ENCODE results near the gene PCTP.
A peak's percentile ranks its signal among the peaks of the same experiment; 100 is the strongest.

Gene PCTP

GRCh38 chr17:55760643-55761355 lies 9.9 kb downstream of the PCTP start:
- no peak for DNase-seq

DNA sequence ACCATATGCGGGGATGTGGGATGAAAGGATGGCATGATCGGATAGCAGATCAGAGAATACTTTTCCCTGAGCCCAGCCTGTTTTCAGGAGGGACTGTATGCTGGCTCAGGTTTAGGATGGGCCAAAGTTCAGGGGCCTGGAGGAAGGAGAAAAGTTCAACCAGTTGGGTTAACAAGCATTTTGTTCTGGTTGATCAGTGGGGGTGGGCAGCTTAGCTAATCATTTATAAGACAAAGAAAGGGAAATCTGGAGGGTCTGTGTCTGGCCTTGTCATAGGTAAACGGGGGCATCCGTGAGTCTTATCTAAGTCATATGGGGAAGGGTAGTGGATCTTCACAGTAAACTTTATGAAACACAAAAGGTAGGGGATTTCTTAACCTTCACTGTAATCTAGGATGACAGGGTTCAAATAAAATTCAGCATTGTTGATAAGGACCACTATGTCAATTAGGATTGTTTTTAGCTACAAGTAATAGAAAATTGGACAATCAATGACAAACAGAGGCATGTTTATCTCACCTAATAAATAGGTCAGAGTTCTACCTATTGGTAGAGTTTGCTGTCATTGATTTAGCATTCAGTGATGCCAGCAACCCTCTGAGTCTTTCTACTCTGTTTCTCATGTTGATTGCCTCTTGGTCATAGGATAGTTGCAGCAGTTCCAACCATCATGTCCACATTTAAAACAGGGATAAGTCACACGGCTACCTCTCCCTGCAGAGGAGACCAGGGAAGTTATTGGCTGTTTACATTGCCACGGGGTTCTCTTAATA lies 11.4 kb downstream of the PCTP start:
- no peak for DNase-seq

- DNase-seq = no peak
These were observed 13.0 kb downstream of the PCTP start for GRCh38 chr17:55763856-55764255.

- DNase-seq = no peak
These were observed 13.8 kb downstream of the PCTP start for GRCh38 chr17:55764610-55765009.

DNA sequence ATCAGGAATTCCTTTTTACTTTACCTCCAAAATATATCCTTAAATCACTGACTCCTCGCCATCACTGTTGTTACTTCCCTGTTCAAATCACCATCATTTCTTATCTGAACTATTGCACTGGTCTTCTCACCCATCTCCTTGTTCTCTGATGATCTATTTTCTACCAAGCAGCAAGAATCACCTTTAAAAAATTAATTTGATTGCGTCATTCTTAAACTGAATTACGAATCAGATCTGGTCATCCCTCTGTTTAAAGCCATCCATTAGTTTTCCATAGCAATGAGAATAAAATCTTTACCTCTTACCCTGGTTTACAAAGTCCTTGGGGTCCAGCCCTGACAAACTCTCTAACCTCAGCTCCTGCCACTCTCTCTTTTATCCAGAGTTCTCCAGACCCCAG lies 14.6 kb downstream of the PCTP start:
- DNase-seq = no peak

DNA sequence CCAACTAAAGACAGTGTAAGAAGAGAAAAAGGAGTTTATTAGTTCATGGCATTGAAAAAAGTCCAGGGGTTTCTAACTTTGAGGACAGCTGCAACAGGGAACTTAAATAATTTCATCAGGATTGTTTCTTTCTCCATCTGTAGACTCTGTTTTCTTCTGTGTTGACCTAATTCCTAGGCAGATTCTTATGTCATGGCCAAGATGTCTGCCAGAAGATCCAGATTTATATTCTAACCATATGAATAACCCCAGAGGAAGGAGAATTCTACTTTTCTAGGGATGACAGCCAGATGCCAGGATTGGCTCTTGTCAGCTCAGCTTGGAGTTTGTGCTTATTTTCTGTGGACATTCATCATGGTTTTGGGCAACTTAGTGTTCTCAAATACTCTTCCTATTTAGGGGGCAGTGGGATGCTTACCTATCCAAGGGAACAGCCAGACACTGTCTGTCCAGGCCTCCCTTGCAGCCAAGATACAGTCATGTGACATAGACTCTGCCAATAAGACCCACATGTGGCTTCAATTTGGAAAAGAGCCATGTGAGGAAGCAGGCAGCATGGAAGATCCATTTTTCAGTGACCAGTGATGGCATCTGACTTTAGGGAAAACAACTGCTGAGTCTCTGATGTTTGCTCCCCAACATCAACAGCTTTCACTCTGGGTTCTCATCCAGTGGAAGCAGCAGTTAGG lies 18.2 kb downstream of the PCTP start:
- DNase-seq = no peak

DNA sequence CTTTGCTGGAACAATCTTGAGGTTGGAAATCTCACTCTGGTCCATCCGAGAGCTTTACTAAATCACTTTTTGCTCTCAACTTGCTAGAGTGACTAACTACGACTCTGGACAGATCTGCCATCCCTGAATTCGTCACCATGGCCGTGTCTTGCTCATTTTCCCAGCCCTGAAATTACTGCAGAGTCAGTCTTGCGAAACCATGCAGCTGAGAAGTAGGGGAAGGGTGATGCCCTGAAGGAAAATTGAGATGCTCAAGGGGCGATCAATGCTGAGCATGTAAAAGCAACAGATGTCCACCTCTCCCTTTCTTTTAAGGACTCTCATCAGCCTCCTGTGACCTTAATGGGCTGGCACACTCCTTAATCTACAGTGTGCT lies 18.8 kb downstream of the PCTP start:
- DNase-seq = peak in 1 of 2 donors; percentile 20

DNA sequence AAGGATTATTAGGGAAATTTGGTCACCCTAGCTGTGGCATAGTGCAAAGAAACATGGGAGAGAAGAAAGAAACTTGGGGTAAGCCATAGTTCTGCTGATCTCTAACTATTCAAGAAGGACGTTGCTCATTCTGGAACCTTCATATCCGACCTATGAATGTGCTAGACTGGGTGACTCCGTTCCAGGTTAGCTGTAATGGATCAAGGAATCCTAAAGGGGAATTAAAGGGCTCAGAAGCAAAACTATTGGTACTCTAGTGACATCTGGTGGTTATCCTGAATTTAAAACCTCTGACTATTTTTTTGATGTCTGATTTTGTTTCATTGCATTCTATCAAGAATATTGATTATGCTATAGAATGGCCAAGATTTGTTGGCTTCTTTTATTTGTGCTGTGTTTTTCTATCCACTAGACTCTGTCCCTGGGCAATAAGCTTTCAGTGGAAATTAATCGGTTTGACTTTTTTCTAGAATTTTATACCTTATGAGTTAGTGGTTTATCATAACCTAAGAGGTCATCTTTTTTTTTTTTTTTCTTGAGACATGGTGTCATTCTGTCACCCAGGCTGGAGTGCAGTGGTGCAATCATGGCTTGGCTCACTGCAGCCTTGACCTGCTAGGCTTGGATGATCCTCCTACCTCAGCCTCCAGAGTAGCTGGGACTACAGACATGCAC lies 19.5 kb downstream of the PCTP start:
- DNase-seq = peak in 1 of 2 donors; percentile 19

GRCh38 chr17:55772086-55772485 lies 21.2 kb downstream of the PCTP start:
- DNase-seq = no peak

DNA sequence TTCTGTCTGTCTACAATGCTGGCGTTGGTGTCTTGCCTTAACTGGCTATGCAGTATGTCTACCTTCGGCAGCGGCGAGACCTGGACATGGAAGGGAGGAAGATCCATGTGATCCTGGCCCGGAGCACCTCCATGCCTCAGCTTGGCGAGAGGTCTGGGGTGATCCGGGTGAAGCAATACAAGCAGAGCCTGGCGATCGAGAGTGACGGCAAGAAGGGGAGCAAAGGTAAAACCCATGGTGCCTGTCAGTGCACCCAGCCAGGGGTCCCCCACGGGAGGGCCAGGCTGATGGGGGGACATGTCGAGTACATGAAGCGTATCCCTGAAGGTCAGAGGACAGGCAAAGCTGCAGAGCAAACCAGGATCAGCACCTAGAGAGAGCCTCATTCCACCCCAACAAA lies 22.8 kb downstream of the PCTP start:
- DNase-seq = no peak

- DNase-seq = no peak
These were observed 24.0 kb downstream of the PCTP start for GRCh38 chr17:55774846-55775271.

- DNase-seq = no peak
These were observed 25.4 kb downstream of the PCTP start for GRCh38 chr17:55776271-55776670.

- DNase-seq = no peak
These were observed 26.7 kb downstream of the PCTP start for GRCh38 chr17:55777471-55777971.

DNA sequence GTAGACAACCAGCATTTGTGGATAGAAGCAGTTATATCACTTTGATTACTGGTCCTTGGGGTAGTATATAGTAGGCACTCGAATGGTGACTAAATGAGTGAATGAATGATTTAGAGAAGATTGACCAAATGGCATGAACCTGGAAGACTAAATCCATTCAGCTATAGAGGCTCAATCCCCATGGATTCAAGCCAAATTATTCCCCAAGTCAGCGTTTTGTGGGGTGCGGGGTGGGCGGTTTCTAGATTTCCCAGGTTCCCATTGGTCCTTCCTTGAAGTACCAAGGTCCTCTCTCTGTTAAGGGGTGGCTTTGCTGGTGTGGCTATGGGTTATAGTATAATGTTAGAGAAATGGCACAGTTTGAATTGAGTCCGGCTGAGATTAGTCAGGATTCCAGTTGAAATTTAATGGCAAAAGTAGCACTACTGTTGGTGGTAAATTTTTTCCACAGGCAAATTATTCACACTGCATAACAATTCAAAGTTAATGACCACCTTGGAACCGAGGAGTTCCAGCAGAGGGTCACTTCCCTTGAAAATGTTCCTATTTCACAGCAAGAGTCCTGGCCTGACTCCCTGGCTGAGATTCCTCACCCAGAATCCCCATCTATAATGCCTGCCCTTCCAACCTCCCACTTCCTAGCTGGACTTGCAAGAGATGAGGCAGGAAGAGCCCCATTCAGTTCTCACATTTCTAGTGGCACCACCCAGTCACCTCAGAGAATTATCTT lies 27.7 kb downstream of the PCTP start:
- no peak for DNase-seq

DNA sequence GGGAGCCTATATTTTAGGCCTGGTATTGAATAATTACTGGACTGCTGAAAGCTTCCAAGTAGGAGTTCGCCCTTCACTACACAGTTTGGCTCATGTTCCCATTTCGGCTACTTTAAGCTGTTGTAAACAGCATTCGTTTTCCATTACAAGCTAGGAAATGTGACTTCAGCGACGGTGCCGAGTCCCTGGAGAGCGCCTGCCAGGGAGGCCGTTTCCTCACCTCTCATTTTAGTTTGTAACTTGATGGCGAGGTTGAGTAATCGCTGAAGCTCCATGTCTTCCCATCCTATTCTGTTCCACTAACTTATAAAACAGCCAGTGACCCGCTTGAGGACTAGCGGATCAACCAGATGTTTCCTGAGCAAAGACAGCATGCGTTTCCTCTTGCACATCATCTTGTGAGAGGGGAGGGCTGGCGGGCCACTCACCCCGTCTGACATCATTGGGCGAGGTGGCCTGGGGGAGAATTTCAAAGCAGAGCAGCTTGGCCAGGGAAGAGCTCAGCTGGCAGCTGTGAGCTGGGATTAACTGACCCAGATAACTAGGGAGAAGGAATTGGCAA lies 32.9 kb downstream of the PCTP start:
- DNase-seq = no peak

DNA sequence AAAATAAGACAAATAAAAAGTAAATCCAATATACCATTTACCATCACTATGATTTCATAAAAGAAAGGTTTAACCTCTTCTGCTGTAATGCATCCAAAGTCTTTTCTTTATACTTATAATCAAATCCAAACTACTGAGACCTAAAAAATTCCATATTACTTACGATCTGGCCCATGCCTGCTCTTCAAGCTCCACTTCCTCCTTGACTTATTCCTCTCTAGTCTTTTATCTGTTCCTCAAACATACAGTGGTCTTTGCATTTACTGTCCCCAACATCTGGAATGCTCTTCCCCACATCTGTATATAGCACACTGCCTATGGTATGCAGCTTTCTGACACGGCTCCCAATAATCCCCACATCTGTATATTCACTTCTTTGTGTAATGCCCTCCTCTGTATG lies 33.8 kb downstream of the PCTP start:
- DNase-seq = no peak

- DNase-seq = no peak
These were observed 34.3 kb downstream of the PCTP start for GRCh38 chr17:55785181-55785580.

DNA sequence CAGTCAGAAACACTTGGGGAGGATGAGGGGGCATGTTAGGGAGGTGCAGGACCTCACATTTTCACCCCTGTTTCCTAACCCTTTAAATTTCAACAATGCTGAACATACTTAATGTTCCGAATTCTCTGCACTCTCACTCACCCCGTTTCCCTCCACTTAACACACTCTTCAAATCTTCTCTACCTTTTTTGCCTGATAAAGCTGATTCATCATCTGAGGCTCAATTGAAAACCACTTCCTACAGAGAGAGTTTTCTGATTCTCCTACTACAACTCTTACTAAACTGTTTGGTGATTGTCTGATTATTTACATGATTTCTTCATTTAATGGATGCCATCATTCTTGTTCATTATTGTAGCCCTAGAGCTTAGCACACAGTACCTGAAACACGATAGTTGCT lies 42.4 kb downstream of the PCTP start:
- no peak for DNase-seq

DNA sequence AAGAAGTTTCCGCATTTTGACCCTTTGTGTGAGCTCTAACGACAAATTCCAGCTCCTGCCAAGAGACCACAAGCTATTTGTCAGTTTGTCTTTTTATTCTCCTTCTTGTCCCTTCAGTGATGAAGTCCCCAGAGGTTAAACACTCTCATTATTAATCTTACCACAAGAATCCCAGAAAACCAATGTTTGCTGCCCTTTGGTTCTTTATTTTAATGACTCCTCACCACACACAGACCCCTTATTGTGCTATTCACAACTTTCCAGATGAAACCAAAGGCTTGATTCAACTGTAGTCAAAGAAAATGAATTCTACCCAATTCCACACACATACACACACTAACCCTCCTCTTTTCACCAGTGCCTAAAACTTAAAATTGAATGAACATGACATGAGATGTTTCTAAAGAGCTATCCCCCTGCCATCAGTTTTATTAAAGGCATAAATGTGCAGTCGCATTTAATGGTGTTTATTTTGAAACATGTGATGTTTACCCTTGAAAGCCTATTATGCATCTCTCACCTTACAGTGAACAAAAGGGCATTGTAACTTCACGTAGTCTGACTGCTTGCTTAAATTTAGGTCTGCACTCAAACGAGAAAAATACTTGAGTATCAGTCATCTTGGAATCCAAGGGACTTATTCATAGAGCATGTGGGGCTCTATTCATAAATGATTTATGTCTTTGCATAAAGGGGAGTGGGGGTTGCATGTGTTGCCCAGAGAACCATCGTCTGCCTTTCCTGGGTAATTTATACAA lies 44.1 kb downstream of the PCTP start:
- no peak for DNase-seq

GRCh38 chr17:55806745-55807495 lies 56.1 kb downstream of the PCTP start:
- DNase-seq = no peak

DNA sequence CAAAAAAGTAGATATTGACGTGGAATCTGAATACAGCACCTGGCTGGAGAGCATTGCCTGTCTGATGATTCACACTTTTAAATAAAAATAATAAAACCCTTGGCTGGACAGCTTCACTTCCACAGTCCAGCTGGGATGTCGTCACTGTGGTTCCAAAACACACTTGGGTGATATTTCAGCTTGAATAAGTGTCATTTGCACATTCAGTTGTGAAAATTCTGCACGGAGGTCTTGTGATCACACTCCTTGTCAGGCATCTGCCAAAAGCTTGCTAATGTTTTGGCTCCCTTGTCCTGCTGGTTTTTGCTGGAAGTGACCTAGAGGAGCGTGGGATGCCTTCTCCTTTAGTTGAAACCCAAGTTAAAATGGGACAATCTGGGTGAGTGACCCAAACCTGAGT lies 60.7 kb downstream of the PCTP start:
- DNase-seq = no peak

All from CD4-positive, alpha-beta T cell treated with Interleukin-4 for 1 hour (primary cell).